Central memory CD8-positive, alpha-beta T cell (primary cell): ENCODE results near the gene INHBA.

Source experiments
- ATAC-seq: fragments of 150-1000 bp; cut with Tn5 transposase; replicated peaks from 2 replicates; pipeline ENCODE4 v1.10.0; 2022; ENCODE audit warnings: mild to moderate bottlenecking, moderate FRiP score, moderate number of reproducible peaks; ENCODE audit not compliant: poor library complexity, severe bottlenecking; ENCODE audit errors: extremely low read depth
- DNase-seq, 2 donors: peaks; one replicate each; pipeline ENCODE4 v3.0.0; 2021; ENCODE audit warnings: low spot score in 2 of 2
- H3K27ac Mint-ChIP-seq: one replicate; pipeline ENCODE4 v1.8.0; 2022; ENCODE audit warnings: low read depth, mild to moderate bottlenecking, moderate library complexity, mixed read lengths
- H3K27me3 Mint-ChIP-seq: one replicate; pipeline ENCODE4 v1.8.0; 2022; ENCODE audit warnings: mixed read lengths
- H3K36me3 Mint-ChIP-seq: one replicate; pipeline ENCODE4 v1.8.0; 2022; ENCODE audit warnings: mild to moderate bottlenecking, moderate library complexity, mixed read lengths; ENCODE audit not compliant: insufficient read depth
- H3K4me1 Mint-ChIP-seq: one replicate; pipeline ENCODE4 v1.8.0; 2022; ENCODE audit warnings: mixed read lengths
- H3K4me3 Mint-ChIP-seq: one replicate; pipeline ENCODE4 v1.8.0; 2022; ENCODE audit warnings: mild to moderate bottlenecking, moderate library complexity, mixed read lengths
- H3K9me3 Mint-ChIP-seq: one replicate; pipeline ENCODE4 v1.8.0; 2022; ENCODE audit warnings: mixed read lengths

INHBA gene

GRCh38 chr7:41656366-41656765, 46.5 kb downstream of the INHBA start:
- H3K4me3 Mint-ChIP-seq, result no peak overlapping the region
- H3K27ac Mint-ChIP-seq, result no peak overlapping the region
- no peak for DNase-seq
- no peaks in the 10 kb centered on the region for H3K27me3 Mint-ChIP-seq
- no peaks in the 10 kb centered on the region for H3K36me3 Mint-ChIP-seq
- H3K4me1 Mint-ChIP-seq, result no peaks in the 10 kb centered on the region
- H3K9me3 Mint-ChIP-seq, result peaks cover 18% of the 10 kb centered on the region
- no peak for ATAC-seq

GRCh38 chr7:41655426-41655825, 47.5 kb downstream of the INHBA start:
- Mint-ChIP-seq H3K4me1 (no peaks in the 10 kb centered on the region), H3K36me3 (no peaks in the 10 kb centered on the region), H3K27ac (no peak overlapping the region), H3K9me3 (peaks cover 18% of the 10 kb centered on the region), H3K27me3 (no peaks in the 10 kb centered on the region), H3K4me3 (no peak overlapping the region)
- ATAC-seq (no peak), DNase-seq (no peak)

- H3K27me3 Mint-ChIP-seq, result no peaks in the 10 kb centered on the region
- H3K27ac Mint-ChIP-seq, result no peak overlapping the region
- ATAC-seq (no peak), DNase-seq (no peak)
- no peaks in the 10 kb centered on the region for H3K4me1 Mint-ChIP-seq
- peaks cover 17% of the 10 kb centered on the region for H3K9me3 Mint-ChIP-seq
- H3K4me3 Mint-ChIP-seq, result no peak overlapping the region
- no peaks in the 10 kb centered on the region for H3K36me3 Mint-ChIP-seq
Observed at GRCh38 chr7:41652267-41652666, 50.6 kb downstream of the INHBA start.

DNA sequence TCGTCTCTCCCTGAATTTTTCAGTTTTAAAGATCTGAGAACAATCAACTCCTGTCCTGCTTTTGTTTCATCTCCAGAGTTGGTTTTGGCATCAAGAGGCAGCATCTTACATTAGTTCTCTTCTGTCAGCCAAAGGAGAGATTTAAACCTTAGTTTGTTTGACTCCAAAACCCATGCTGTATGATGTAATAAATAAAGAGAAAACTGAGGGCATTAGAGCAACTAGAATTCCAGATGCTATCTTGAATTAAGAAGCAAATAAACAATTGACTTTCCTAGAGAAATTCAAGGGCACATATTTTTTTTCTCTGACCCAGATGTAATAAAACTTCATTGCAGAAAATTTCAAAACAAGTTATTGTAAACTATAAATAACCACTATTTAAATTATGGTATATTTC, 54.4 kb downstream of the INHBA start:
- Mint-ChIP-seq H3K27ac (no peak overlapping the region), H3K4me1 (no peaks in the 10 kb centered on the region), H3K4me3 (no peak overlapping the region), H3K9me3 (peaks cover 12% of the 10 kb centered on the region), H3K36me3 (no peaks in the 10 kb centered on the region), H3K27me3 (no peaks in the 10 kb centered on the region)
- DNase-seq, result no peak
- no peak for ATAC-seq

GRCh38 chr7:41643616-41644015, 59.3 kb downstream of the INHBA start:
- DNase-seq (no peak), ATAC-seq (no peak)
- Mint-ChIP-seq H3K4me3 (no peak overlapping the region), H3K4me1 (no peaks in the 10 kb centered on the region), H3K9me3 (peaks cover 11% of the 10 kb centered on the region), H3K36me3 (no peaks in the 10 kb centered on the region), H3K27ac (no peak overlapping the region), H3K27me3 (no peaks in the 10 kb centered on the region)

DNA sequence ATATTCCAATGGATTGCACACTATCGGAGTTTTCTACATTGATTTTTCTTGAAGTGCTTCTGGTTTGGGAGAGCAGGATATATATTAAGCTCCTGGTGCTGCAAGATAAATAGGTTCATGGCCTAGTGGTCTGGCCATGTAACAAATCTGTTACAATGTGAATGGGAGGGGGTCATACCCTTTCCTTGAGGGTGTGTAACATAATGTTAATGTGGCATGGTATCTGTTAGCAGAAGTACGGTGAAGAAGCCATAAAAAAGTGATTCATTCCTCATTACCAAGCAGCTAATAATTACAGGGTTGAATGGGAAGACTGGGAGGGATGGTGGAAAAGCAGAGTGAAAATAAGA, 61.2 kb downstream of the INHBA start:
- Mint-ChIP-seq H3K36me3 (no peaks in the 10 kb centered on the region), H3K27ac (no peak overlapping the region), H3K4me3 (no peak overlapping the region), H3K4me1 (no peaks in the 10 kb centered on the region), H3K9me3 (peaks cover 11% of the 10 kb centered on the region), H3K27me3 (no peaks in the 10 kb centered on the region)
- DNase-seq, result no peak
- ATAC-seq, result no peak

GRCh38 chr7:41641011-41641664, 61.8 kb downstream of the INHBA start:
- H3K4me3 Mint-ChIP-seq, result no peak overlapping the region
- ATAC-seq (no peak), DNase-seq (no peak)
- no peaks in the 10 kb centered on the region for H3K27me3 Mint-ChIP-seq
- peaks cover 2% of the 10 kb centered on the region for H3K36me3 Mint-ChIP-seq
- H3K27ac Mint-ChIP-seq, result no peak overlapping the region
- H3K4me1 Mint-ChIP-seq, result no peaks in the 10 kb centered on the region
- peaks cover 11% of the 10 kb centered on the region for H3K9me3 Mint-ChIP-seq

DNA sequence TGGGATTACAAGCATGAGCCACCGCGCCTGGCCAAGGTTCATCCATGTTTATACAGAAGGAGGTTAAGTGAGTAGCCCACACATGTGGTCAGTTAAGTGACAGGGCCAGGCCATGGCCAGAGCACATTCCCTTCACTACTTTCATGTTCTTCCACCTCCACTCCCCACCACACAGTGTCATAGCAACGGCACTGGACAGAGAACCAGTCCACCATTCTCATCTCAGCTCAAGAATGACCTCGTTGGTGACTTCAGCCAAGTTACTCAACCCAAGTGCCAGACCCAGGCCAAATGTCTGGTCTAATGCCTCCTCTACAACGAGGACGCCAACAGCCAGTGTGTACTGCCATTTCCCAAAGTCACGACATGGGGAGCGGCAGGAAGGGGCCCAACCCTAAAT, 62.4 kb downstream of the INHBA start:
- no peak overlapping the region for H3K4me3 Mint-ChIP-seq
- H3K27ac Mint-ChIP-seq, result no peak overlapping the region
- no peak for ATAC-seq
- peaks cover 2% of the 10 kb centered on the region for H3K36me3 Mint-ChIP-seq
- DNase-seq, result no peak
- H3K27me3 Mint-ChIP-seq, result no peaks in the 10 kb centered on the region
- H3K4me1 Mint-ChIP-seq, result no peaks in the 10 kb centered on the region
- H3K9me3 Mint-ChIP-seq, result peaks cover 11% of the 10 kb centered on the region

GRCh38 chr7:41637049-41637448, 65.8 kb downstream of the INHBA start:
- no peaks in the 10 kb centered on the region for H3K4me1 Mint-ChIP-seq
- H3K4me3 Mint-ChIP-seq, result no peak overlapping the region
- ATAC-seq (no peak), DNase-seq (no peak)
- no peaks in the 10 kb centered on the region for H3K27me3 Mint-ChIP-seq
- no peak overlapping the region for H3K27ac Mint-ChIP-seq
- H3K36me3 Mint-ChIP-seq, result peaks cover 2% of the 10 kb centered on the region
- peaks cover 17% of the 10 kb centered on the region for H3K9me3 Mint-ChIP-seq
